Keratinocyte (primary cell): Measurements from ENCODE around the gene POLE4. TPM values are rescaled to one million over a fixed set of nuclear protein-coding genes. Genes with fewer than 3 reads are reported as not detected.

Experiments used
- DNase-seq: peaks from one replicate; pipeline ENCODE4 v3.0.0-alpha.2; 2011; ENCODE audit warnings: low read depth, missing footprints, low spot score
- FAIRE-seq: peaks from 2 replicates; lab custom pipeline; 2011; peaks lifted over from hg19 to GRCh38; lab: Jason Lieb, UNC
- H2AFZ ChIP-seq: 2 replicates; pipeline ENCODE4 v1.6.0; 2012; ENCODE audit warnings: low read length, control low read depth, inconsistent platforms; ENCODE audit not compliant: control insufficient read depth
- H3K27ac ChIP-seq: 2 replicates; pipeline ENCODE4 v1.5.1; 2011; ENCODE audit warnings: low read length; ENCODE audit not compliant: control insufficient read depth, insufficient read depth
- H3K27me3 ChIP-seq: 3 replicates; pipeline ENCODE4 v1.6.0; 2011; ENCODE audit warnings: low read length; ENCODE audit not compliant: control insufficient read depth, insufficient read depth; ENCODE audit errors: extremely low read depth
- H3K36me3 ChIP-seq, 2 experiments: 2 replicates in 1 of 2; 3 replicates in 1 of 2; pipeline ENCODE4 v1.5.1; 2011; ENCODE audit warnings: low read length in 2 of 2, mild to moderate bottlenecking in 1 of 2; ENCODE audit not compliant: control insufficient read depth in 2 of 2, insufficient read depth in 2 of 2; ENCODE audit errors: extremely low read depth in 1 of 2
- H3K4me1 ChIP-seq: 3 replicates; pipeline ENCODE4 v1.5.1; 2011; ENCODE audit warnings: low read length; ENCODE audit not compliant: control insufficient read depth, insufficient read depth; ENCODE audit errors: extremely low read depth
- H3K4me2 ChIP-seq: 3 replicates; pipeline ENCODE4 v1.6.0; 2011; ENCODE audit warnings: low read depth, low read length; ENCODE audit not compliant: control insufficient read depth, insufficient read depth; ENCODE audit errors: extremely low read depth
- H3K4me3 ChIP-seq, 3 experiments: fragments of 200-600 bp in 1 of 3; sonication (generic) in 1 of 3; 2 replicates in 2 of 3; 3 replicates in 1 of 3; pipeline ENCODE4 v1.5.1; 2011 to 2016; ENCODE audit warnings: low read length in 3 of 3, mild to moderate bottlenecking in 3 of 3, control low read depth in 2 of 3, inconsistent platforms in 1 of 3, low read depth in 1 of 3, mixed read lengths in 1 of 3, mixed run types in 1 of 3, moderate library complexity in 1 of 3; ENCODE audit not compliant: control insufficient read depth in 2 of 3, insufficient read depth in 2 of 3; ENCODE audit errors: extremely low read depth in 1 of 3
- H3K79me2 ChIP-seq: 2 replicates; pipeline ENCODE4 v1.6.0; 2012; ENCODE audit warnings: low read length; ENCODE audit not compliant: control insufficient read depth, insufficient read depth
- H3K9ac ChIP-seq: 3 replicates; pipeline ENCODE4 v1.6.0; 2011; ENCODE audit warnings: low read length; ENCODE audit not compliant: control insufficient read depth, insufficient read depth; ENCODE audit errors: extremely low read depth
- H3K9me1 ChIP-seq: 3 replicates; pipeline ENCODE4 v1.6.0; 2011; ENCODE audit warnings: low read length; ENCODE audit not compliant: control insufficient read depth, insufficient read depth; ENCODE audit errors: extremely low read depth
- H3K9me3 ChIP-seq: 2 replicates; pipeline ENCODE4 v1.5.1; 2012; ENCODE audit warnings: low read depth, low read length; ENCODE audit not compliant: control insufficient read depth
- H4K20me1 ChIP-seq: 3 replicates; pipeline ENCODE4 v1.6.0; 2011; ENCODE audit warnings: low read length; ENCODE audit not compliant: control insufficient read depth, insufficient read depth; ENCODE audit errors: extremely low read depth
- CTCF ChIP-seq, 3 experiments: IDR thresholded peaks in 1 of 3; conservative IDR thresholded peaks in 1 of 3; optimal IDR thresholded peaks in 1 of 3; 2 replicates in 2 of 3; 3 replicates in 1 of 3; pipeline versions ENCODE3 to v1.5.1; 2011; ENCODE audit warnings: low read length in 3 of 3, mild to moderate bottlenecking in 3 of 3, moderate library complexity in 2 of 3, control low read depth in 1 of 3, inconsistent platforms in 1 of 3; ENCODE audit not compliant: insufficient read depth in 2 of 3; ENCODE audit errors: extremely low read depth in 1 of 3
- EZH2 ChIP-seq: IDR thresholded peaks from one replicate; pipeline ENCODE4 v1.6.1; 2012; ENCODE audit warnings: inconsistent platforms, mild to moderate bottlenecking, low read length, moderate library complexity
- dilution Hi-C: fragments of 300-500 bp; cut with MboI; formaldehyde crosslinking; loops from one replicate; pipeline ENCODE4 v1.7.0; 2020; ENCODE audit warnings: low sequenced_read_pairs; ENCODE audit not compliant: extremely low pct_ligation_motif_present
- polyA plus RNA-seq, 5 experiments: library from polyadenylated mRNA; depleted of rRNA in 3 of 5; stranded (reverse) in 3 of 5; stranded (forward) in 1 of 5; unstranded in 1 of 5; fragments of >200 nt; gene quantifications; 1 replicate in 1 of 5; 2 replicates in 3 of 5; 3 replicates in 1 of 5; pipeline versions ENCODE4 v1.2.1 to v1.2.3, GENCODE V29; 2011 to 2012; ENCODE audit warnings: missing spikeins in 2 of 5, low read depth in 1 of 5, low replicate concordance in 1 of 5

POLE4 gene
- polyA plus RNA-seq, 1 donor (not counting 4 experiments of a cell fraction or from before 2014, with no cell fraction given): 66.4 TPM

- Histone ChIP-seq H3K79me2 (no peaks in the 10 kb centered on the region), H3K9ac (no peak overlapping the region), H3K27me3 (no peaks in the 10 kb centered on the region), H3K9me1 (no peaks in the 10 kb centered on the region), H3K4me3 (no peak overlapping the region), H2AFZ (no peak overlapping the region), H3K4me2 (no peak overlapping the region), H3K36me3 (peaks cover 0 to 3% of the 10 kb centered on the region in 2 experiments), H3K27ac (no peak overlapping the region), H3K4me1 (no peaks in the 10 kb centered on the region), H4K20me1 (no peaks in the 10 kb centered on the region), H3K9me3 (no peaks in the 10 kb centered on the region)
- no peak for TF ChIP-seq EZH2
- no peak for TF ChIP-seq CTCF (optimal IDR thresholded peaks at IDR 0.05 in 1 of 3, IDR thresholded peaks at IDR 0.05 in 1 of 3, conservative IDR thresholded peaks at IDR 0.05 in 1 of 3; ENCODE audit: extremely low read depth in 1 of 3, insufficient read depth in 2 of 3, low read length in 3 of 3)
- DNase-seq (no peak), FAIRE-seq (no peak)
- dilution Hi-C loops: no loop called here
These were observed 7.2 kb upstream of the POLE4 start for GRCh38 chr2:74951211-74951754.

- H3K9me1 ChIP-seq: no peaks in the 10 kb centered on the region
- H3K4me2 ChIP-seq: no peak overlapping the region
- DNase-seq (no peak), FAIRE-seq (no peak)
- no peaks in the 10 kb centered on the region for H3K79me2 ChIP-seq
- H3K27ac ChIP-seq: no peak overlapping the region
- dilution Hi-C loops: no loop called here
- H4K20me1 ChIP-seq: no peaks in the 10 kb centered on the region
- no peaks in the 10 kb centered on the region for H3K27me3 ChIP-seq
- TF ChIP-seq CTCF (optimal IDR thresholded peaks at IDR 0.05 in 1 of 3, IDR thresholded peaks at IDR 0.05 in 1 of 3, conservative IDR thresholded peaks at IDR 0.05 in 1 of 3; ENCODE audit: extremely low read depth in 1 of 3, insufficient read depth in 2 of 3, low read length in 3 of 3) (no peak), EZH2 (no peak)
- no peak overlapping the region for H3K4me3 ChIP-seq
- peaks cover 0 to 3% of the 10 kb centered on the region in 2 experiments for H3K36me3 ChIP-seq
- no peak overlapping the region for H3K9ac ChIP-seq
- no peak overlapping the region for H2AFZ ChIP-seq
- H3K9me3 ChIP-seq: no peaks in the 10 kb centered on the region
- no peaks in the 10 kb centered on the region for H3K4me1 ChIP-seq
These were observed 5.9 kb upstream of the POLE4 start for GRCh38 chr2:74952575-74952974.
